HEK293T (cell line): ENCODE measurements around the gene NOL4L.

Source experiments
- CTCF ChIA-PET: fragments of 350-600 bp; formaldehyde crosslinking; extraction: SDS; loops from one replicate; lab custom pipeline; 2021; ENCODE audit warnings: antibody characterized with exemption, inconsistent platforms; lab: Yijun Ruan, JAX
- POLR2A ChIA-PET: fragments of 350-600 bp; formaldehyde crosslinking; extraction: SDS; loops from one replicate; lab custom pipeline; 2020; ENCODE audit warnings: antibody characterized with exemption, inconsistent platforms; lab: Yijun Ruan, JAX
- DNase-seq: peaks from one replicate; pipeline ENCODE4 v3.0.0; 2012; ENCODE audit warnings: mixed read lengths; ENCODE audit errors: extremely low spot score
- ARNT ChIP-seq: fragments of 450-650 bp; IDR thresholded peaks from 2 replicates; pipeline ENCODE4 v1.6.1; 2017; ENCODE audit warnings: mild to moderate bottlenecking
- BHLHE40 ChIP-seq: fragments of 450-650 bp; IDR thresholded peaks from 2 replicates; pipeline ENCODE4 v1.6.1; 2016; ENCODE audit warnings: mild to moderate bottlenecking, moderate library complexity, borderline replicate concordance
- CTBP1 ChIP-seq: fragments of 450-650 bp; IDR thresholded peaks from 2 replicates; pipeline ENCODE4 v1.6.1; 2016; ENCODE audit warnings: borderline replicate concordance
- ELF4 ChIP-seq: fragments of 450-650 bp; IDR thresholded peaks from 2 replicates; pipeline ENCODE4 v1.6.1; 2017; ENCODE audit warnings: antibody characterized with exemption
- FOXA1 ChIP-seq: fragments of 450-650 bp; IDR thresholded peaks from 2 replicates; pipeline ENCODE4 v1.6.1; 2016; ENCODE audit warnings: mild to moderate bottlenecking
- FOXK2 ChIP-seq: fragments of 450-650 bp; IDR thresholded peaks from 2 replicates; pipeline ENCODE4 v1.6.1; 2016; ENCODE audit warnings: mild to moderate bottlenecking
- FOXM1 ChIP-seq: fragments of 450-650 bp; IDR thresholded peaks from 2 replicates; pipeline ENCODE4 v1.6.1; 2017; ENCODE audit warnings: mild to moderate bottlenecking, borderline replicate concordance
- HDGF ChIP-seq: fragments of 450-650 bp; IDR thresholded peaks from 2 replicates; pipeline ENCODE4 v1.6.1; 2017; ENCODE audit warnings: antibody characterized with exemption, borderline replicate concordance
- LEF1 ChIP-seq: fragments of 450-650 bp; IDR thresholded peaks from 2 replicates; pipeline ENCODE4 v1.6.1; 2017; ENCODE audit warnings: mild to moderate bottlenecking, borderline replicate concordance
- NFRKB ChIP-seq: fragments of 450-650 bp; IDR thresholded peaks from 2 replicates; pipeline ENCODE4 v1.6.1; 2016; ENCODE audit warnings: mild to moderate bottlenecking, moderate library complexity
- PKNOX1 ChIP-seq: fragments of 450-650 bp; IDR thresholded peaks from 2 replicates; pipeline ENCODE4 v1.6.1; 2016
- SUZ12 ChIP-seq: fragments of 450-650 bp; IDR thresholded peaks from 2 replicates; pipeline ENCODE4 v1.6.1; 2016; ENCODE audit warnings: mild to moderate bottlenecking
- TARDBP ChIP-seq: fragments of 450-650 bp; IDR thresholded peaks from 2 replicates; pipeline ENCODE4 v1.6.1; 2016
- ZNF384 ChIP-seq: fragments of 450-650 bp; IDR thresholded peaks from 2 replicates; pipeline ENCODE4 v1.6.1; 2016

NOL4L gene

GRCh38 chr20:32585011-32585585, at the start of gene NOL4L:
NOL4L (minus strand) TSS chr20:32585333; CDS start chr20:32584890, 443 bp downstream.
- peak; percentile 36 for DNase-seq
- ChIA-PET POLR2A (no interaction called here), CTCF (interaction anchor here (0.5 kb wide), 1 partner anchor 239 kb away, joined by 4 read pairs; no protein-coding TSS in a partner anchor)
- TF ChIP-seq ARNT (no peak), CTBP1 (no peak)

GRCh38 chr20:32634041-32634805, 49.1 kb upstream of the NOL4L start:
- no peak for TF ChIP-seq TARDBP
- no peak for TF ChIP-seq HDGF
- TF ChIP-seq ARNT = no peak
- no peak for TF ChIP-seq CTBP1
- no peak for TF ChIP-seq BHLHE40
- TF ChIP-seq FOXA1 = no peak
- TF ChIP-seq FOXK2 = no peak
- no peak for TF ChIP-seq FOXM1
- TF ChIP-seq NFRKB = no peak
- TF ChIP-seq LEF1 = no peak
- no peak for TF ChIP-seq SUZ12
- TF ChIP-seq ZNF384 = no peak
- POLR2A ChIA-PET = interaction anchor here (0.6 to 1.0 kb wide), 2 partner anchors 10 to 366 kb away, joined by 3 read pairs; no protein-coding TSS in a partner anchor
- CTCF ChIA-PET = interaction anchor here (0.6 kb wide), 1 partner anchor 30 kb away, joined by 3 read pairs; no protein-coding TSS in a partner anchor
- no peak for DNase-seq

GRCh38 chr20:32632461-32633354, 47.6 kb upstream of the NOL4L start:
- POLR2A ChIA-PET = no interaction called here

GRCh38 chr20:32631933-32632460, 46.9 kb upstream of the NOL4L start:
- TF ChIP-seq FOXA1 = no peak
- TF ChIP-seq ARNT = no peak
- TF ChIP-seq CTBP1 = no peak
- no peak for TF ChIP-seq FOXK2
- TF ChIP-seq ZNF384 = no peak
- no peak for TF ChIP-seq SUZ12
- TF ChIP-seq NFRKB = no peak
- TF ChIP-seq PKNOX1 = no peak
- TF ChIP-seq HDGF = no peak
- TF ChIP-seq TARDBP = no peak
- no peak for TF ChIP-seq LEF1
- no peak for TF ChIP-seq ELF4
- CTCF ChIA-PET = interaction anchor here (0.6 to 1.0 kb wide), 2 partner anchors 21 to 96 kb away, joined by 3 read pairs; no protein-coding TSS in a partner anchor
- POLR2A ChIA-PET = no interaction called here
- no peak for DNase-seq

More at GRCh38 chr20:32632461-32633354, 47.6 kb upstream of the NOL4L start:
- no peak for DNase-seq
- no peak for TF ChIP-seq HDGF
- no peak for TF ChIP-seq ZNF384
- TF ChIP-seq TARDBP = no peak
- TF ChIP-seq LEF1 = no peak
- TF ChIP-seq FOXK2 = no peak
- CTCF ChIA-PET = interaction anchor here (0.6 to 1.0 kb wide), 2 partner anchors 20 to 97 kb away, joined by 3 read pairs; no protein-coding TSS in a partner anchor

GRCh38 chr20:32629813-32630212, 44.7 kb upstream of the NOL4L start:
- DNase-seq = no peak
- POLR2A ChIA-PET = no interaction called here
- TF ChIP-seq BHLHE40 = no peak
- CTCF ChIA-PET = no interaction called here

- ChIA-PET POLR2A (no interaction called here), CTCF (no interaction called here)
- TF ChIP-seq ARNT (no peak), CTBP1 (no peak), PKNOX1 (peak; percentile 21; the same call in 1 of the 2 replicates), LEF1 (no peak), SUZ12 (no peak)
- DNase-seq = no peak
These were observed 43.9 kb upstream of the NOL4L start for GRCh38 chr20:32628960-32629530.
